Measurements from ENCODE around the gene NGEF. TPM values are rescaled to one million over a fixed set of nuclear protein-coding genes. Genes with fewer than 3 reads are reported as not detected.

NGEF gene
- total and polyA plus RNA-seq, 4 donors = 15.4 to 46.3 (median 29.2) TPM

DNA sequence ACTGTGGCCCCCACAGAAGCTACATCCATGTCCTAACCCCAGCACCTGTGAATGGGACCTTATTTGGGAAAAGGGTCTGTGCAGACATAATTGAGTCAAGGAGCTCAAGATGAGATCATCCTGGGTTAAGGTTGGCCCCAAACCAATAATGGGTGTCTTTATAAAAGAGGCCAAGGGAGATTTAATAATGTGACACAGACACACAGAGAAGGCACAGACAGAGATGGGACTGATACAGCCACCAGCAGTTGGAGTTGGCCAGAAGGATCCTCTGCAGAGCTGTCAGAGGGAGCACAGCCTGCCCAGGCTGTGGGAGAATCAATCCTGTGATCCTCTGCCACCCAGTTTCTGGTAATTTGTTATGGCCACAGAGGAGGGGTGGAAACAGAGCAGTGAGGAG lies 116.9 kb downstream of the NGEF start:
- H3K27ac ChIP-seq (ENCODE audit: low read depth, low read length) = no peak overlapping the region
- peaks cover 1% of the 10 kb centered on the region for H3K27me3 ChIP-seq (ENCODE audit: control insufficient read depth, insufficient read depth, low read length)
- no peaks in the 10 kb centered on the region for H3K9me3 ChIP-seq (ENCODE audit: control insufficient read depth, insufficient read depth, low read length)
- no peak overlapping the region for H3K4me3 ChIP-seq (ENCODE audit: low read depth, low read length)
- peaks cover 5% of the 10 kb centered on the region for H3K4me1 ChIP-seq (ENCODE audit: control insufficient read depth, insufficient read depth, low read length)
- no peak for DNase-seq (ENCODE audit: low read depth in 4 of 6, low spot score in 6 of 6)
- peaks cover 41% of the 10 kb centered on the region for H3K36me3 ChIP-seq (ENCODE audit: control insufficient read depth, insufficient read depth, low read length)

DNA sequence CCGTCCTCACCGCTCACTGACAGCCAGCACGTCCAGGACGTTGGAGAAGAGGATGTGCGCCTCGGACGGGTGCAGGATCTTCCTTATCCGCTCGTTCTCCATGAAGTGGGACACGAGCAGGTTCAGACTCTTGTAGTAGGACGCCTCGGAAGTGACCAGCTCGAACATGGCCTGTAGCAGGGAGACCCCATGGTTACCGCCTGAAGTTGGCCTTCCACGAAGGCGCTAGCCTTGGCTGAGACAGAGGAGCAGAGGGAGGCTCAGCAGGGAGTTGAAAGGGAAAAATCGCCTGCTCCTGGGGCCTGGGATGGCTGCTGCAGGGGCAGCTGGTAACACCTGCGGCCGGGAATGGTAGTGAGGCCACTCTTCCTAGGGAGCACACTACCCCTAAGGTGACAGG lies 118.3 kb downstream of the NGEF start:
- peaks cover 53% of the 10 kb centered on the region for H3K36me3 ChIP-seq (ENCODE audit: control insufficient read depth, insufficient read depth, low read length)
- DNase-seq (ENCODE audit: low read depth in 4 of 6, low spot score in 6 of 6) = no peak
- H3K4me1 ChIP-seq (ENCODE audit: control insufficient read depth, insufficient read depth, low read length) = peaks cover 6% of the 10 kb centered on the region
- H3K9me3 ChIP-seq (ENCODE audit: control insufficient read depth, insufficient read depth, low read length) = no peaks in the 10 kb centered on the region
- WGBS (ENCODE audit: insufficient coverage) = 83% methylated on average over 19 of the region's 19 CpGs
- no peak overlapping the region for H3K4me3 ChIP-seq (ENCODE audit: low read depth, low read length)
- no peak overlapping the region for H3K27ac ChIP-seq (ENCODE audit: low read depth, low read length)
- H3K27me3 ChIP-seq (ENCODE audit: control insufficient read depth, insufficient read depth, low read length) = peaks cover 3% of the 10 kb centered on the region

- Histone ChIP-seq H3K27me3 (ENCODE audit: control insufficient read depth, insufficient read depth, low read length) (peaks cover 3% of the 10 kb centered on the region), H3K4me3 (ENCODE audit: low read depth, low read length) (no peak overlapping the region), H3K4me1 (ENCODE audit: control insufficient read depth, insufficient read depth, low read length) (peaks cover 6% of the 10 kb centered on the region), H3K36me3 (ENCODE audit: control insufficient read depth, insufficient read depth, low read length) (peaks cover 55% of the 10 kb centered on the region), H3K9me3 (ENCODE audit: control insufficient read depth, insufficient read depth, low read length) (no peaks in the 10 kb centered on the region), H3K27ac (ENCODE audit: low read depth, low read length) (no peak overlapping the region)
- WGBS (ENCODE audit: insufficient coverage) = 81% methylated on average over 5 of the region's 9 CpGs
- no peak for DNase-seq (ENCODE audit: low read depth in 4 of 6, low spot score in 6 of 6)
Observed at GRCh38 chr2:232894251-232894650, 118.8 kb downstream of the NGEF start.

DNA sequence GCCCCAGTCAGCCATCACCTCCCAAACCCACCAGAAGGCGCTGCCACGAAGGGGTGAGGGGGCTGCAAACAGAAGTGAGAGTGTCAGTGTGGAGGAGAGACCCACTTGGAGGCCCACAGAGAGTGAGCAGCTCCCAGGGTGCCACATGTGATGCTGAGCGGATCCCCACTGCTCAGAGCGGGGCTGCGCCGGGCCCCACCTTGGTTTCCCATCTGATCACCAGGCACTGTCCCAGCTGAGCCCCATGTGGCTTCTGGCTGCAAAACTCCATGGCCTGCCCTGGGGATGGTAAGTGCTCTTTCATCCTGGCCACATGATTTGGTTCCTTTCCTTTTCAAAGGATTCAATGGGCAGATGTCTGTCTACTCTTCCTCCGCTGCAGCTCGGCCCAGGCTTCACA lies 119.2 kb downstream of the NGEF start:
- no peaks in the 10 kb centered on the region for H3K9me3 ChIP-seq (ENCODE audit: control insufficient read depth, insufficient read depth, low read length)
- peaks cover 3% of the 10 kb centered on the region for H3K27me3 ChIP-seq (ENCODE audit: control insufficient read depth, insufficient read depth, low read length)
- DNase-seq (ENCODE audit: low read depth in 4 of 6, low spot score in 6 of 6) = no peak
- peaks cover 6% of the 10 kb centered on the region for H3K4me1 ChIP-seq (ENCODE audit: control insufficient read depth, insufficient read depth, low read length)
- H3K36me3 ChIP-seq (ENCODE audit: control insufficient read depth, insufficient read depth, low read length) = peaks cover 57% of the 10 kb centered on the region
- no peak overlapping the region for H3K4me3 ChIP-seq (ENCODE audit: low read depth, low read length)
- H3K27ac ChIP-seq (ENCODE audit: low read depth, low read length) = no peak overlapping the region
- 88% methylated on average over 6 of the region's 8 CpGs for WGBS (ENCODE audit: insufficient coverage)

DNA sequence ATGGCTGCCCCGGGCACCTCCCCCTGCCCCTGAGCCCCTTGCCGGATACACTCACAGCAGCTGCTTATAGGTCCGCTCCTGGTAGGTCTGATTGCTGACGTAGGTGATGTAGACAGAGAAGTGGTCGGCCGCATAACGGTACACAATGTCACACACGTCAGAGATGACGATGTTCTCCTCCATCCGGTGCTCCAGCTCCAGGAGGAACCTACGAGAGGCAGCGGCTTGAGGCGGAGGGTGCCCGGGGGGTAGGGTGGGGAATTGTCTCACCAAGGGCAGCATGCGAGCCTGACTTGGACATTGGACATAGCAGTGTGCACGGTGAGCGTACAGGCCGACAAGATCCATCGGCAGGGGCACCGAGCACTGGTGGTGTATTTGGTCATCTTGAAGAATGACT lies 120.2 kb downstream of the NGEF start:
- H3K36me3 ChIP-seq (ENCODE audit: control insufficient read depth, insufficient read depth, low read length) = peaks cover 56% of the 10 kb centered on the region
- WGBS (ENCODE audit: insufficient coverage) = 96% methylated on average over 20 of the region's 20 CpGs
- H3K9me3 ChIP-seq (ENCODE audit: control insufficient read depth, insufficient read depth, low read length) = no peaks in the 10 kb centered on the region
- H3K4me3 ChIP-seq (ENCODE audit: low read depth, low read length) = no peak overlapping the region
- DNase-seq (ENCODE audit: low read depth in 4 of 6, low spot score in 6 of 6) = no peak
- peaks cover 6% of the 10 kb centered on the region for H3K4me1 ChIP-seq (ENCODE audit: control insufficient read depth, insufficient read depth, low read length)
- H3K27ac ChIP-seq (ENCODE audit: low read depth, low read length) = no peak overlapping the region
- H3K27me3 ChIP-seq (ENCODE audit: control insufficient read depth, insufficient read depth, low read length) = peaks cover 3% of the 10 kb centered on the region

- no peak overlapping the region for H3K27ac ChIP-seq (ENCODE audit: low read depth, low read length)
- H3K9me3 ChIP-seq (ENCODE audit: control insufficient read depth, insufficient read depth, low read length) = no peaks in the 10 kb centered on the region
- no peak overlapping the region for H3K4me3 ChIP-seq (ENCODE audit: low read depth, low read length)
- peaks cover 60% of the 10 kb centered on the region for H3K36me3 ChIP-seq (ENCODE audit: control insufficient read depth, insufficient read depth, low read length)
- no peak for DNase-seq (ENCODE audit: low read depth in 4 of 6, low spot score in 6 of 6)
- peaks cover 3% of the 10 kb centered on the region for H3K27me3 ChIP-seq (ENCODE audit: control insufficient read depth, insufficient read depth, low read length)
- 81% methylated on average over 13 of the region's 13 CpGs for WGBS (ENCODE audit: insufficient coverage)
- peaks cover 6% of the 10 kb centered on the region for H3K4me1 ChIP-seq (ENCODE audit: control insufficient read depth, insufficient read depth, low read length)
Observed at GRCh38 chr2:232892221-232892620, 120.8 kb downstream of the NGEF start.

- Histone ChIP-seq H3K4me3 (ENCODE audit: low read depth, low read length) (no peak overlapping the region), H3K27me3 (ENCODE audit: control insufficient read depth, insufficient read depth, low read length) (peaks cover 3% of the 10 kb centered on the region), H3K4me1 (ENCODE audit: control insufficient read depth, insufficient read depth, low read length) (peaks cover 6% of the 10 kb centered on the region), H3K36me3 (ENCODE audit: control insufficient read depth, insufficient read depth, low read length) (peaks cover 66% of the 10 kb centered on the region), H3K27ac (ENCODE audit: low read depth, low read length) (no peak overlapping the region), H3K9me3 (ENCODE audit: control insufficient read depth, insufficient read depth, low read length) (no peaks in the 10 kb centered on the region)
- WGBS (ENCODE audit: insufficient coverage) = 64% methylated on average over 11 of the region's 11 CpGs
- DNase-seq (ENCODE audit: low read depth in 4 of 6, low spot score in 6 of 6) = no peak
Observed at GRCh38 chr2:232891621-232892071, 121.4 kb downstream of the NGEF start.

GRCh38 chr2:232890896-232891601 lies 122.0 kb downstream of the NGEF start:
- H3K27ac ChIP-seq (ENCODE audit: low read depth, low read length) = no peak overlapping the region
- 33% methylated on average over 16 of the region's 23 CpGs for WGBS (ENCODE audit: insufficient coverage)
- H3K36me3 ChIP-seq (ENCODE audit: control insufficient read depth, insufficient read depth, low read length) = peaks cover 72% of the 10 kb centered on the region
- H3K9me3 ChIP-seq (ENCODE audit: control insufficient read depth, insufficient read depth, low read length) = no peaks in the 10 kb centered on the region
- peaks cover 6% of the 10 kb centered on the region for H3K4me1 ChIP-seq (ENCODE audit: control insufficient read depth, insufficient read depth, low read length)
- H3K27me3 ChIP-seq (ENCODE audit: control insufficient read depth, insufficient read depth, low read length) = peaks cover 3% of the 10 kb centered on the region
- H3K4me3 ChIP-seq (ENCODE audit: low read depth, low read length) = no peak overlapping the region
- no peak for DNase-seq (ENCODE audit: low read depth in 4 of 6, low spot score in 6 of 6)

DNA sequence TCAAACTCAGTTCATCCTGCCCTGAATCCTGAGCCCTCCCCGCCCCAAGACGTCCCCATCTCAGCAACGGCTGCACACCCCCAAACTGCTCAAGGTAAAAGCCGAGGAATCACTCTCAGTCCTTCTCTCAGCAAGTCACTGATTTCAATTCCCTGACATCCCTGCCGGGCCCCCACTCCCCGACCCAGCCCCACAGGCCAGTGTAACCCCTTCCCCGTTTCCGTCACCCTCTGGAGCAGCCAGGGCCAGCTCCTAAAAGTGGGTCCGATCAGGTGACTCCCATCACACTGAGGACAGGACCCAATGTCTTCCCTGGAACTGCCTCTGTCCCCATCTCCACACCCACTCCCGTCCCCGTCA lies 122.5 kb downstream of the NGEF start:
- peaks cover 6% of the 10 kb centered on the region for H3K4me1 ChIP-seq (ENCODE audit: control insufficient read depth, insufficient read depth, low read length)
- no peaks in the 10 kb centered on the region for H3K9me3 ChIP-seq (ENCODE audit: control insufficient read depth, insufficient read depth, low read length)
- H3K36me3 ChIP-seq (ENCODE audit: control insufficient read depth, insufficient read depth, low read length) = peaks cover 77% of the 10 kb centered on the region
- WGBS (ENCODE audit: insufficient coverage) = 78% methylated on average over 11 of the region's 11 CpGs
- no peak for DNase-seq (ENCODE audit: low read depth in 4 of 6, low spot score in 6 of 6)
- peaks cover 3% of the 10 kb centered on the region for H3K27me3 ChIP-seq (ENCODE audit: control insufficient read depth, insufficient read depth, low read length)
- no peak overlapping the region for H3K27ac ChIP-seq (ENCODE audit: low read depth, low read length)
- H3K4me3 ChIP-seq (ENCODE audit: low read depth, low read length) = no peak overlapping the region

- no peak for DNase-seq (ENCODE audit: low read depth in 4 of 6, low spot score in 6 of 6)
Observed at GRCh38 chr2:232889876-232890401, 123.1 kb downstream of the NGEF start.

More at GRCh38 chr2:232889876-232890401, 123.1 kb downstream of the NGEF start:
- Histone ChIP-seq H3K36me3 (ENCODE audit: control insufficient read depth, insufficient read depth, low read length) (peaks cover 82% of the 10 kb centered on the region), H3K27me3 (ENCODE audit: control insufficient read depth, insufficient read depth, low read length) (peaks cover 3% of the 10 kb centered on the region), H3K4me3 (ENCODE audit: low read depth, low read length) (no peak overlapping the region), H3K27ac (ENCODE audit: low read depth, low read length) (no peak overlapping the region), H3K4me1 (ENCODE audit: control insufficient read depth, insufficient read depth, low read length) (peaks cover 6% of the 10 kb centered on the region), H3K9me3 (ENCODE audit: control insufficient read depth, insufficient read depth, low read length) (no peaks in the 10 kb centered on the region)
- 82% methylated on average over 5 of the region's 5 CpGs for WGBS (ENCODE audit: insufficient coverage)

Measured in spinal cord (tissue), 10 donors.